HCT116 (cell line): Measurements from ENCODE around the gene SAMD13. TPM values are rescaled to one million over a fixed set of nuclear protein-coding genes. Genes with fewer than 3 reads are reported as not detected.

Source experiments
- ATAC-seq: fragments of 200-7000 bp; cut with Tn5 transposase; 2 replicates; pipeline ENCODE4 v1.9.1; 2020; ENCODE audit warnings: mild to moderate bottlenecking, moderate library complexity
- BruUV-seq: library from RNA; stranded (reverse); fragments of 400-500 nt; replicated peaks from 2 replicates; lab custom pipeline; 2021; lab: Mats Ljungman, UMichigan
- CTCF ChIA-PET: fragments of 300-600 bp; sonication (Branson Sonifier 250); formaldehyde crosslinking; loops from one replicate; lab custom pipeline; 2021; ENCODE audit warnings: antibody characterized with exemption; lab: Charles Lee
- POLR2A ChIA-PET: fragments of 300-600, 350-600 bp; sonication (Branson Sonifier 250); formaldehyde crosslinking; loops from one replicate; lab custom pipeline; 2021; ENCODE audit warnings: antibody characterized with exemption; lab: Charles Lee
- RAD21 ChIA-PET, 2 experiments: fragments of 300-600 bp; sonication (Branson Sonifier 250); formaldehyde crosslinking; loops; one replicate each; lab custom pipeline; 2023; ENCODE audit warnings: low total read pairs in 2 of 2; ENCODE audit not compliant: uncharacterized antibody in 2 of 2, unreplicated experiment in 2 of 2, low non-redundant PET in 1 of 2; lab: Charles Lee
- DNase-seq: peaks from one replicate; pipeline ENCODE4 v3.0.0-alpha.2; 2010; ENCODE audit warnings: low read depth, low spot score
- H2AFZ ChIP-seq: fragments of 200-600 bp; shearing (Covaris generic), sonication (generic); 2 replicates; pipeline ENCODE4 v1.6.1; 2017; ENCODE audit warnings: low read depth, mixed run types, mixed read lengths, antibody characterized with exemption, low read length; ENCODE audit not compliant: poor library complexity, severe bottlenecking
- H3K27ac ChIP-seq: 2 replicates; pipeline ENCODE4 v1.5.1; 2012; ENCODE audit warnings: low read depth, low read length
- H3K27me3 ChIP-seq: fragments of 200-600 bp; sonication (generic); 2 replicates; pipeline ENCODE4 v1.6.1; 2016; ENCODE audit warnings: mixed run types, low read length, mixed read lengths; ENCODE audit not compliant: insufficient read depth
- H3K36me3 ChIP-seq, 2 experiments: fragments of 200-500 bp in 1 of 2; fragments of 200-600 bp in 1 of 2; sonication (Bioruptor generic) in 1 of 2; sonication (generic) in 1 of 2; 2 replicates each; pipeline versions ENCODE4 v1.5.1 to v1.6.1; 2014 to 2016; ENCODE audit warnings: low read length in 2 of 2, inconsistent platforms in 1 of 2, mixed read lengths in 1 of 2, mixed run types in 1 of 2; ENCODE audit not compliant: insufficient read depth in 2 of 2, control insufficient read depth in 1 of 2
- H3K4me1 ChIP-seq, 2 experiments: fragments of 200-600 bp in 1 of 2; sonication (generic) in 1 of 2; 2 replicates each; pipeline versions ENCODE4 v1.5.1 to v1.6.1; 2012 to 2017; ENCODE audit warnings: low read length in 2 of 2, inconsistent platforms in 1 of 2, mild to moderate bottlenecking in 1 of 2, mixed read lengths in 1 of 2, mixed run types in 1 of 2, moderate library complexity in 1 of 2; ENCODE audit not compliant: insufficient read depth in 2 of 2, control insufficient read depth in 1 of 2
- H3K4me2 ChIP-seq: fragments of 200-600 bp; sonication (generic); 2 replicates; pipeline ENCODE4 v1.6.1; 2017; ENCODE audit warnings: mixed run types, low read length, mixed read lengths
- H3K4me3 ChIP-seq, 2 experiments: fragments of 200-600 bp in 1 of 2; sonication (generic) in 1 of 2; replicated peaks in 1 of 2; 2 replicates each; pipeline ENCODE4 v1.5.1; 2011 to 2016; ENCODE audit warnings: low read length in 2 of 2, control low read depth in 1 of 2, low read depth in 1 of 2, mild to moderate bottlenecking in 1 of 2, mixed read lengths in 1 of 2, mixed run types in 1 of 2
- H3K79me2 ChIP-seq: fragments of 200-600 bp; sonication (generic); 2 replicates; pipeline ENCODE4 v1.6.1; 2017; ENCODE audit warnings: mild to moderate bottlenecking, mixed run types, low read length, moderate library complexity, mixed read lengths; ENCODE audit not compliant: insufficient read depth
- H3K9ac ChIP-seq: fragments of 200-600 bp; sonication (generic); 2 replicates; pipeline ENCODE4 v1.6.1; 2016; ENCODE audit warnings: low read length, mixed read lengths
- H3K9me2 ChIP-seq: fragments of 200-600 bp; sonication (generic), shearing (Covaris generic); 2 replicates; pipeline ENCODE4 v1.6.1; 2017; ENCODE audit warnings: mixed run types, mild to moderate bottlenecking, moderate library complexity; ENCODE audit not compliant: insufficient read depth
- H3K9me3 ChIP-seq, 2 experiments: fragments of 200-500 bp in 1 of 2; fragments of 200-600 bp in 1 of 2; sonication (Bioruptor generic) in 1 of 2; sonication (generic) in 1 of 2; 2 replicates each; pipeline ENCODE4 v1.6.1; 2014 to 2017; ENCODE audit warnings: low read length in 2 of 2, mixed read lengths in 2 of 2, inconsistent platforms in 1 of 2, low read depth in 1 of 2, mild to moderate bottlenecking in 1 of 2, mixed run types in 1 of 2, moderate library complexity in 1 of 2; ENCODE audit not compliant: control insufficient read depth in 1 of 2, insufficient read depth in 1 of 2
- H4K20me1 ChIP-seq: fragments of 200-600 bp; sonication (generic), shearing (Covaris generic); 2 replicates; pipeline ENCODE4 v1.6.1; 2017; ENCODE audit warnings: mixed run types, mild to moderate bottlenecking, moderate library complexity; ENCODE audit not compliant: insufficient read depth
- ATF3 ChIP-seq: IDR thresholded peaks from 2 replicates; pipeline ENCODE4 v1.6.1; 2012
- CBX3 ChIP-seq: IDR thresholded peaks from 2 replicates; pipeline ENCODE4 v1.6.1; 2012; ENCODE audit warnings: low read depth
- CEBPB ChIP-seq: IDR thresholded peaks from 2 replicates; pipeline ENCODE4 v1.6.1; 2012; ENCODE audit warnings: low read depth
- CTCF ChIP-seq, 3 experiments: fragments of 200-600 bp in 1 of 3; sonication (generic) in 1 of 3; IDR thresholded peaks in 2 of 3; conservative IDR thresholded peaks in 1 of 3; 2 replicates each; pipeline ENCODE4 v1.5.1; 2012 to 2017; ENCODE audit warnings: low read depth in 2 of 3, low read length in 2 of 3, antibody characterized with exemption in 1 of 3, borderline replicate concordance in 1 of 3, control low read depth in 1 of 3, mild to moderate bottlenecking in 1 of 3, mixed read lengths in 1 of 3, mixed run types in 1 of 3, moderate library complexity in 1 of 3; ENCODE audit not compliant: insufficient read depth in 1 of 3
- EGR1 ChIP-seq: IDR thresholded peaks from 2 replicates; pipeline ENCODE4 v1.6.1; 2012; ENCODE audit warnings: low read depth
- ELF1 ChIP-seq: IDR thresholded peaks from 2 replicates; pipeline ENCODE4 v1.6.1; 2012; ENCODE audit warnings: low read depth, borderline replicate concordance
- EZH2 ChIP-seq: fragments of 200-600 bp; sonication (generic); IDR thresholded peaks from 2 replicates; pipeline ENCODE4 v1.6.1; 2017; ENCODE audit warnings: antibody characterized with exemption, mixed run types
- EZH2phosphoT487 ChIP-seq: fragments of 200-600 bp; IDR thresholded peaks from 2 replicates; pipeline ENCODE4 v1.6.1; 2018; ENCODE audit warnings: antibody characterized with exemption, borderline replicate concordance
- FOSL1 ChIP-seq: IDR thresholded peaks from 2 replicates; pipeline ENCODE4 v1.6.1; 2012; ENCODE audit warnings: low read depth
- JUND ChIP-seq: IDR thresholded peaks from 2 replicates; pipeline ENCODE4 v1.6.1; 2012
- MAX ChIP-seq: IDR thresholded peaks from 2 replicates; pipeline ENCODE4 v1.6.1; 2012
- POLR2A ChIP-seq: IDR thresholded peaks from 2 replicates; pipeline ENCODE4 v1.7.0; 2011; ENCODE audit warnings: borderline replicate concordance; ENCODE audit not compliant: insufficient read depth, insufficient read length; ENCODE audit errors: extremely low read depth
- POLR2AphosphoS5 ChIP-seq: IDR thresholded peaks from 2 replicates; pipeline ENCODE4 v1.6.1; 2011; ENCODE audit warnings: mild to moderate bottlenecking, low read depth, low read length, moderate library complexity
- RAD21 ChIP-seq: IDR thresholded peaks from 2 replicates; pipeline ENCODE4 v1.6.1; 2012; ENCODE audit warnings: low read depth, mild to moderate bottlenecking
- SIN3A ChIP-seq: IDR thresholded peaks from 2 replicates; pipeline ENCODE4 v1.6.1; 2012; ENCODE audit warnings: low read depth
- SP1 ChIP-seq: IDR thresholded peaks from 2 replicates; pipeline ENCODE4 v1.6.1; 2012; ENCODE audit warnings: low read depth
- TCF7L2 ChIP-seq: IDR thresholded peaks from 2 replicates; pipeline ENCODE4 v1.7.0; 2011; ENCODE audit warnings: borderline replicate concordance, inconsistent platforms; ENCODE audit not compliant: insufficient read depth, insufficient read length; ENCODE audit errors: extremely low read depth
- YY1 ChIP-seq: IDR thresholded peaks from 2 replicates; pipeline ENCODE4 v1.6.1; 2011; ENCODE audit warnings: low read length, low read depth, moderate library complexity, mild to moderate bottlenecking; ENCODE audit not compliant: insufficient replicate concordance; ENCODE audit errors: extremely low read depth
- ZFX ChIP-seq: fragments of 450-650 bp; IDR thresholded peaks from 2 replicates; pipeline ENCODE4 v1.6.1; 2017
- intact Hi-C: fragments of 100-400 bp; cut with micrococcal nuclease; formaldehyde crosslinking; loops from 2 replicates; pipeline ENCODE4 v1.10.0; 2022
- total RNA-seq: library from RNA; stranded (reverse); gene quantifications from one replicate; pipeline ENCODE4 v1.2.1, GENCODE V29; 2021; ENCODE audit not compliant: unreplicated experiment

The SAMD13 gene
- total RNA-seq, 1 experiment from 2014 or later = 14.9 TPM

GRCh38 chr1:84283381-84283780 lies 18.1 kb upstream of the SAMD13 start:
- no peak overlapping the region for H2AFZ ChIP-seq
- DNase-seq (no peak), ATAC-seq (no peak)
- POLR2A ChIA-PET = no interaction called here
- no peak overlapping the region for H3K4me2 ChIP-seq
- peaks cover 0 to 3% of the 10 kb centered on the region in 2 experiments; a peak in 2 of 4 replicates for H3K4me1 ChIP-seq
- H3K4me3 ChIP-seq = no peak overlapping the region
- RAD21 ChIA-PET = no interaction called here
- H4K20me1 ChIP-seq = no peaks in the 10 kb centered on the region
- peaks cover 0 to 1% of the 10 kb centered on the region in 2 experiments; a peak in 1 of 4 replicates for H3K9me3 ChIP-seq
- no peaks in the 10 kb centered on the region for H3K27me3 ChIP-seq
- TF ChIP-seq CBX3 = no peak
- no peak for TF ChIP-seq ATF3
- TF ChIP-seq SIN3A = no peak
- no peak for TF ChIP-seq EGR1
- no peak for TF ChIP-seq RAD21
- TF ChIP-seq MAX = no peak
- no peak for TF ChIP-seq POLR2AphosphoS5
- TF ChIP-seq CTCF (IDR thresholded peaks at IDR 0.05 in 2 of 3, conservative IDR thresholded peaks at IDR 0.05 in 1 of 3; ENCODE audit: borderline replicate concordance in 1 of 3, insufficient read depth in 1 of 3, low read depth in 2 of 3, low read length in 2 of 3) = no peak
- TF ChIP-seq POLR2A = no peak
- no peak for TF ChIP-seq EZH2
- TF ChIP-seq ZFX = no peak
- TF ChIP-seq FOSL1 = no peak
- no peak for TF ChIP-seq ELF1
- no peak for TF ChIP-seq SP1
- no peak for TF ChIP-seq CEBPB
- TF ChIP-seq TCF7L2 = no peak
- TF ChIP-seq EZH2phosphoT487 = no peak
- no peak for TF ChIP-seq JUND
- TF ChIP-seq YY1 = no peak
- no peaks in the 10 kb centered on the region for H3K79me2 ChIP-seq
- H3K9ac ChIP-seq = no peak overlapping the region
- BruUV-seq = no TSS peak
- H3K9me2 ChIP-seq = no peaks in the 10 kb centered on the region
- CTCF ChIA-PET = no interaction called here
- H3K36me3 ChIP-seq = 0 out of 4 replicates have a peak, but pooled peaks cover 0 to under 1% of the 10 kb centered on the region in 2 experiments
- no peak overlapping the region for H3K27ac ChIP-seq
- intact Hi-C loops = no loop called here
